Measurements from ENCODE around the gene ADORA3. TPM values are rescaled to one million over a fixed set of nuclear protein-coding genes. Genes with fewer than 3 reads are reported as not detected.

ADORA3 gene
- total and polyA plus RNA-seq, 2 of the 8 experiments (the other 6 are each of a cell fraction or from before 2014, with no cell fraction given), result 0.03 TPM; not detected in 1

DNA sequence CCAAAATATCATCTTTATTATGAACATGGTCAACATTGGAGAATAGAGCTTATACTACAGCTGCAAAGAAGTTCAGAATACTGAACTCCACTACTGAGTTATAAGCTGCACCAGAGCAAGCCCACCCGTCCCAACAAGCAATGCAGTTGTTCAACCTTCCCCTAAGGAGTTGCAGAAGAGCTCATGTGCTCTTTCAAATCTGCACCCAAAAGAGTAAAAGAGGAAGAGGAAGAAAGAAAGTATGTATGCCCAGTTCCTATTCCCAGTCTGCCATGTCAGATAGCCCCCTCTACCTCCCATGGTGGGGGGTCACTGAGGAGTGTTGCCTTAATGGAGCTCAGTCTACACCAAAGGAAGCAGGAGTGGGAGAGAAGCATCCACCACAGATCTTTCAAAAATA, 22.8 kb downstream of the ADORA3 start:
- H2BK120ac ChIP-seq (replicated peaks; ENCODE audit: low read depth, low read length), result no peak overlapping the region
- H3K23ac ChIP-seq (ENCODE audit: insufficient read length), result no peak overlapping the region
- no peak overlapping the region for H3K4me2 ChIP-seq (ENCODE audit: insufficient read depth in 1 of 2, low read depth in 2 of 2, low read length in 2 of 2)
- no peak overlapping the region for H3K27ac ChIP-seq (ENCODE audit: low read depth, low read length)
- H2BK12ac ChIP-seq (ENCODE audit: low read depth, low read length), result no peak overlapping the region
- no peak overlapping the region for H4K5ac ChIP-seq (ENCODE audit: insufficient read length, low read depth, low read length)
- no peak overlapping the region for H3K9ac ChIP-seq (replicated peaks in 1 of 4; ENCODE audit: extremely low read depth in 1 of 4, low read depth in 3 of 4, low read length in 3 of 4)
- H2BK5ac ChIP-seq (ENCODE audit: low read depth, low read length), result no peak overlapping the region
- POLR2A ChIA-PET (ENCODE audit: partially characterized antibody), result interaction anchor here (0.7 kb wide), 1 partner anchor 218 kb away, joined by 3 read pairs; no protein-coding TSS in a partner anchor
- 90% methylated on average over 1 of the region's 1 CpG; no CpG with 5 or more reads in 1 of the 2 experiments for WGBS, 2 experiments (ENCODE audit: extremely low coverage in 1 of 2, insufficient coverage in 1 of 2, insufficient read length in 1 of 2, insufficient replicate concordance in 2 of 2, low coverage in 1 of 2, low lambda C conversion rate in 2 of 2, missing lambda C conversion rate in 1 of 2)
- H3K79me1 ChIP-seq (ENCODE audit: low read depth, low read length), result no peaks in the 10 kb centered on the region
- FAIRE-seq (no peak), DNase-seq (ENCODE audit: low read depth in 1 of 2, low spot score in 2 of 2) (no peak)
- no peak overlapping the region for H3K4me3 ChIP-seq (ENCODE audit: extremely low read depth in 1 of 4, insufficient read depth in 2 of 4, low read depth in 3 of 4, low read length in 4 of 4)
- H2AFZ ChIP-seq (ENCODE audit: low read length), result no peak overlapping the region
- H3K79me2 ChIP-seq (ENCODE audit: control insufficient read depth in 1 of 2, insufficient read depth in 2 of 2, low read length in 2 of 2), result no peaks in the 10 kb centered on the region
- no peak overlapping the region for H4K91ac ChIP-seq (replicated peaks; ENCODE audit: insufficient read length, low read length)
- H2BK20ac ChIP-seq (ENCODE audit: low read length), result no peak overlapping the region
- no peaks in the 10 kb centered on the region for H3K36me3 ChIP-seq (ENCODE audit: control insufficient read depth in 2 of 4, insufficient read depth in 4 of 4, low read length in 3 of 4)
- no peak overlapping the region for H3K4ac ChIP-seq (replicated peaks; ENCODE audit: insufficient read length, low read depth, low read length)
- no peaks in the 10 kb centered on the region for H3K9me3 ChIP-seq (ENCODE audit: insufficient read depth in 2 of 2, low read depth in 1 of 2, low read length in 1 of 2)
- H3K4me1 ChIP-seq (replicated peaks in 1 of 4; ENCODE audit: control insufficient read depth in 3 of 4, insufficient read depth in 4 of 4, low read length in 3 of 4), result no peaks in the 10 kb centered on the region
- H3K14ac ChIP-seq (ENCODE audit: insufficient read length), result no peak overlapping the region
- H4K8ac ChIP-seq (ENCODE audit: extremely low read depth, insufficient read depth, low read length), result no peak overlapping the region
- no peak overlapping the region for H2AK5ac ChIP-seq (ENCODE audit: low read depth, low read length)
- TF ChIP-seq SUZ12 (IDR thresholded peaks at IDR 0.05; ENCODE audit: low read length), result no peak
- no peak for TF ChIP-seq CTBP2 (IDR thresholded peaks at IDR 0.05; ENCODE audit: borderline replicate concordance, insufficient read depth, insufficient read length, low read length)
- no peak for TF ChIP-seq HDAC2 (IDR thresholded peaks at IDR 0.05; ENCODE audit: borderline replicate concordance in 1 of 2, low read depth in 2 of 2, low read length in 2 of 2)
- TF ChIP-seq EZH2 (IDR thresholded peaks at IDR 0.05; ENCODE audit: low read depth, low read length, severe bottlenecking), result no peak
- no peak for TF ChIP-seq RBBP5 (IDR thresholded peaks at IDR 0.05; ENCODE audit: borderline replicate concordance, low read depth, low read length)
- TF ChIP-seq CBX8 (IDR thresholded peaks at IDR 0.05; ENCODE audit: borderline replicate concordance, low read depth, low read length), result no peak
- no peak for TF ChIP-seq RNF2 (IDR thresholded peaks at IDR 0.05; ENCODE audit: borderline replicate concordance, low read depth, low read length, missing control alignments, poor library complexity, severe bottlenecking)
- no peak overlapping the region for H3K18ac ChIP-seq (ENCODE audit: extremely low read depth, low read length)
- H3K56ac ChIP-seq (replicated peaks; ENCODE audit: insufficient read length, low read depth, low read length), result no peak overlapping the region
- no peaks in the 10 kb centered on the region for H3K27me3 ChIP-seq (replicated peaks in 1 of 4; ENCODE audit: control insufficient read depth in 3 of 4, extremely low read depth in 1 of 4, insufficient read depth in 3 of 4, low read length in 3 of 4)
- CTCF ChIA-PET (ENCODE audit: partially characterized antibody), result interaction anchor here (0.6 to 3.7 kb wide), 17 partner anchors 10 to 857 kb away, joined by 3 to 30 read pairs (median 4); partner anchors contain the start of gene DDX20
- no peak overlapping the region for H2BK15ac ChIP-seq (ENCODE audit: low read length)
- no peaks in the 10 kb centered on the region for H4K20me1 ChIP-seq (replicated peaks in 1 of 2; ENCODE audit: control insufficient read depth in 1 of 2, insufficient read depth in 2 of 2, low read length in 2 of 2)
- no peaks in the 10 kb centered on the region for H3K23me2 ChIP-seq (ENCODE audit: low read depth, low read length)

All from H1 (cell line).